OCI-LY7 (cell line): Measurements from ENCODE around the gene STRADA. TPM values are rescaled to one million over a fixed set of nuclear protein-coding genes. Genes with fewer than 3 reads are reported as not detected.

Experiments used
- BruUV-seq: library from RNA; stranded (reverse); fragments of 400-500 nt; replicated peaks from 2 replicates; lab custom pipeline; 2021; lab: Mats Ljungman, UMichigan
- CTCF ChIA-PET: fragments of 300-600 bp; sonication (Branson Sonifier 250); formaldehyde crosslinking; loops from one replicate; lab custom pipeline; 2022; ENCODE audit warnings: antibody characterized with exemption; ENCODE audit not compliant: unreplicated experiment; lab: Charles Lee
- POLR2A ChIA-PET: fragments of 300-600 bp; sonication (Branson Sonifier 250); formaldehyde crosslinking; loops from one replicate; lab custom pipeline; 2022; ENCODE audit warnings: antibody characterized with exemption; lab: Charles Lee
- DNase-seq: peaks from one replicate; pipeline ENCODE4 v3.0.0-alpha.2; 2015; ENCODE audit warnings: low spot score
- H2AFZ ChIP-seq: fragments of 200-600 bp; sonication (generic), shearing (Covaris generic); 2 replicates; pipeline ENCODE4 v1.6.1; 2014; ENCODE audit warnings: mild to moderate bottlenecking, antibody characterized with exemption, low read length, moderate library complexity
- H3K27ac ChIP-seq: fragments of 200-600 bp; sonication (generic); 2 replicates; pipeline ENCODE4 v1.5.1; 2014; ENCODE audit warnings: mixed run types, low read depth, mild to moderate bottlenecking, moderate library complexity, low read length, inconsistent platforms; ENCODE audit not compliant: poor library complexity, severe bottlenecking
- H3K36me3 ChIP-seq: fragments of 200-600 bp; sonication (generic); 2 replicates; pipeline ENCODE4 v1.6.1; 2014; ENCODE audit warnings: mild to moderate bottlenecking, antibody characterized with exemption, low read length, moderate library complexity, mixed read lengths; ENCODE audit not compliant: insufficient read depth
- H3K4me1 ChIP-seq: fragments of 200-600 bp; sonication (generic); 2 replicates; pipeline ENCODE4 v1.5.1; 2014; ENCODE audit warnings: mild to moderate bottlenecking, low read length; ENCODE audit not compliant: insufficient read depth, poor library complexity, severe bottlenecking
- H3K4me2 ChIP-seq: fragments of 200-600 bp; sonication (generic); 2 replicates; pipeline ENCODE4 v1.6.1; 2014; ENCODE audit warnings: mild to moderate bottlenecking, low read length
- H3K4me3 ChIP-seq: fragments of 200-600 bp; sonication (generic); 2 replicates; pipeline ENCODE4 v1.5.1; 2014; ENCODE audit warnings: mild to moderate bottlenecking, low read depth, low read length; ENCODE audit not compliant: poor library complexity, severe bottlenecking
- H3K79me2 ChIP-seq: fragments of 200-600 bp; sonication (generic); 2 replicates; pipeline ENCODE4 v1.6.1; 2016; ENCODE audit warnings: low read depth, mild to moderate bottlenecking, low read length, moderate library complexity, mixed read lengths; ENCODE audit not compliant: insufficient read depth
- H3K9me2 ChIP-seq: fragments of 200-600 bp; sonication (generic); 2 replicates; pipeline ENCODE4 v1.6.1; 2016; ENCODE audit warnings: mild to moderate bottlenecking, low read length, mixed read lengths; ENCODE audit not compliant: insufficient read depth
- H3K9me3 ChIP-seq: fragments of 200-600 bp; sonication (generic); 2 replicates; pipeline ENCODE4 v1.6.1; 2014; ENCODE audit warnings: mild to moderate bottlenecking, mixed run types, low read length, mixed read lengths
- H4K20me1 ChIP-seq: fragments of 200-600 bp; sonication (generic); 2 replicates; pipeline ENCODE4 v1.6.1; 2014; ENCODE audit warnings: mild to moderate bottlenecking, antibody characterized with exemption, low read length, moderate library complexity, mixed read lengths; ENCODE audit not compliant: insufficient read depth
- EZH2phosphoT487 ChIP-seq: fragments of 200-600 bp; sonication (generic); IDR thresholded peaks from 2 replicates; pipeline ENCODE4 v1.6.1; 2018; ENCODE audit warnings: low read depth, borderline replicate concordance, mild to moderate bottlenecking, mixed run types, antibody characterized with exemption, low read length, moderate library complexity, mixed read lengths
- intact Hi-C: fragments of 100-400 bp; cut with micrococcal nuclease; formaldehyde crosslinking; loops from one replicate; pipeline ENCODE4 v1.10.0; 2022; ENCODE audit not compliant: unreplicated experiment
- total RNA-seq, 2 experiments: library from RNA; depleted of rRNA in 1 of 2; stranded (reverse); fragments of >200 nt in 1 of 2; shearing (Covaris generic) in 1 of 2; gene quantifications; 2 replicates each; pipeline ENCODE4 v1.2.3, GENCODE V29; 2014 to 2022
- TF ChIP-seq, protein P1 (sequence below): fragments of 200-600 bp; sonication (generic); conservative IDR thresholded peaks from 2 replicates; pipeline ENCODE4 v1.5.1; 2014; ENCODE audit warnings: mild to moderate bottlenecking, antibody characterized with exemption, low read length, moderate library complexity, mixed read lengths

The STRADA gene
- total RNA-seq, 2 experiments from 2014 or later = 31.9 to 68.0 TPM

GRCh38 chr17:63686138-63686685 is 55.4 kb downstream of the STRADA start:
- DNase-seq = no peak
- no peak overlapping the region for H3K27ac ChIP-seq
- H2AFZ ChIP-seq = no peak overlapping the region
- BruUV-seq = no TSS peak
- TF ChIP-seq, protein P1, sequence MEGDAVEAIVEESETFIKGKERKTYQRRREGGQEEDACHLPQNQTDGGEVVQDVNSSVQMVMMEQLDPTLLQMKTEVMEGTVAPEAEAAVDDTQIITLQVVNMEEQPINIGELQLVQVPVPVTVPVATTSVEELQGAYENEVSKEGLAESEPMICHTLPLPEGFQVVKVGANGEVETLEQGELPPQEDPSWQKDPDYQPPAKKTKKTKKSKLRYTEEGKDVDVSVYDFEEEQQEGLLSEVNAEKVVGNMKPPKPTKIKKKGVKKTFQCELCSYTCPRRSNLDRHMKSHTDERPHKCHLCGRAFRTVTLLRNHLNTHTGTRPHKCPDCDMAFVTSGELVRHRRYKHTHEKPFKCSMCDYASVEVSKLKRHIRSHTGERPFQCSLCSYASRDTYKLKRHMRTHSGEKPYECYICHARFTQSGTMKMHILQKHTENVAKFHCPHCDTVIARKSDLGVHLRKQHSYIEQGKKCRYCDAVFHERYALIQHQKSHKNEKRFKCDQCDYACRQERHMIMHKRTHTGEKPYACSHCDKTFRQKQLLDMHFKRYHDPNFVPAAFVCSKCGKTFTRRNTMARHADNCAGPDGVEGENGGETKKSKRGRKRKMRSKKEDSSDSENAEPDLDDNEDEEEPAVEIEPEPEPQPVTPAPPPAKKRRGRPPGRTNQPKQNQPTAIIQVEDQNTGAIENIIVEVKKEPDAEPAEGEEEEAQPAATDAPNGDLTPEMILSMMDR = no peak
- TF ChIP-seq EZH2phosphoT487 = no peak
- H3K9me3 ChIP-seq = no peaks in the 10 kb centered on the region; the same call in 1 of the 2 replicates
- H3K36me3 ChIP-seq = peaks cover 39% of the 10 kb centered on the region
- ChIA-PET CTCF (no interaction called here), POLR2A (no interaction called here)
- no peaks in the 10 kb centered on the region for H4K20me1 ChIP-seq
- intact Hi-C loops = no loop called here
- H3K4me1 ChIP-seq = no peaks in the 10 kb centered on the region
- H3K79me2 ChIP-seq = no peaks in the 10 kb centered on the region
- H3K4me3 ChIP-seq = no peak overlapping the region
- H3K4me2 ChIP-seq = no peak overlapping the region
- no peaks in the 10 kb centered on the region for H3K9me2 ChIP-seq

DNA sequence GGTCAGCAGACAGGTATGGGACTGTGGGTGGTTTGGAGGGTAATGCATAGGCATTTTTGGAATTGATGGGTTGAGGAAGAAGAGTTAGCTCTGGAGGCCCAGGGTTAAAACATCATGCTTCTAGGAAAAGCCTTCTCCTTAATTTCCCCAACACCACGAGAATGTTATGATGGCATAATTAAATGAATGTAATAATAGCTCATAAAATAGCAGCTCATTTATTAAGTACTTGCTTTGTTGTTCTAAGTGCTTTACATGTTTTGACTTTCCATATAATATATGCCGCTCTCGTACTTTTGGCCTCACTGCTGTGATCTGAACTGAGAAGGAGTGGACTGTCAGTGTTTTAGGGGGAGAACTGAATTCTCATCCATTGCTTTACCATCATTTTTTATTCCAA is 56.0 kb downstream of the STRADA start:
- BruUV-seq = no TSS peak
- Histone ChIP-seq H3K9me2 (no peaks in the 10 kb centered on the region), H3K9me3 (no peaks in the 10 kb centered on the region; the same call in 1 of the 2 replicates), H3K4me2 (no peak overlapping the region), H3K79me2 (no peaks in the 10 kb centered on the region), H4K20me1 (no peaks in the 10 kb centered on the region), H3K4me3 (no peak overlapping the region), H3K36me3 (peaks cover 37% of the 10 kb centered on the region), H3K27ac (no peak overlapping the region), H3K4me1 (no peaks in the 10 kb centered on the region), H2AFZ (no peak overlapping the region)
- intact Hi-C loops = no loop called here
- DNase-seq = no peak
- CTCF ChIA-PET = no interaction called here
- POLR2A ChIA-PET = interaction anchor here (0.7 kb wide), 1 partner anchor 332 kb away, joined by 3 read pairs; no protein-coding TSS in a partner anchor
- TF ChIP-seq, protein P1 = no peak
- TF ChIP-seq EZH2phosphoT487 = no peak

DNA sequence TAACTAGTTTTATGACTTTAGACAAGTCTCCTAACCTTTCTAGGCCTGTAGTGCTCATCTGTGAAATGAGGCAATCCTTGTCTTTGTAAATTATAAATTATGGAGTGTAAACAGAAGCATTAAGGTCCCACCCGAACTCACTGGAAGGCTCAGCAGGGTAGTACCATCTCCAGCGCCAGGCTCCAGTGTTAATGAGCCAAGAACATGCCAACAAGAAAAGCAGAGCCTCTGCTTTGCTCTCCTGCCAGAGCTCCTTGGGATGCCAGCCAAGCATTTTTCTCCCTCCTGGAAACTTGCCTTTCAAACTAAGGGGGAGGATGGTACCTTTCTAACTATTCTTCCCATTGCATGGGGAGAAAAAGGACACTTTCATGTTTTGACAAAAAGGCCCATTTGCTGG is 56.6 kb downstream of the STRADA start:
- H3K36me3 ChIP-seq = peaks cover 33% of the 10 kb centered on the region
- no peak overlapping the region for H3K4me2 ChIP-seq
- H2AFZ ChIP-seq = no peak overlapping the region
- CTCF ChIA-PET = no interaction called here
- TF ChIP-seq, protein P1 = no peak
- no peak for TF ChIP-seq EZH2phosphoT487
- H3K9me2 ChIP-seq = no peaks in the 10 kb centered on the region
- H3K9me3 ChIP-seq = no peaks in the 10 kb centered on the region; the same call in 1 of the 2 replicates
- intact Hi-C loops = no loop called here
- BruUV-seq = no TSS peak
- no peak overlapping the region for H3K27ac ChIP-seq
- POLR2A ChIA-PET = interaction anchor here (0.7 kb wide), 1 partner anchor 333 kb away, joined by 3 read pairs; no protein-coding TSS in a partner anchor
- H4K20me1 ChIP-seq = no peaks in the 10 kb centered on the region
- no peaks in the 10 kb centered on the region for H3K79me2 ChIP-seq
- no peak overlapping the region for H3K4me3 ChIP-seq
- H3K4me1 ChIP-seq = no peaks in the 10 kb centered on the region
- DNase-seq = no peak
